DMS114 treated with DMSO at 0.1 percent for 48 hours (cell line): ENCODE measurements around the gene MDC1.
A peak's percentile ranks its signal among the peaks of the same experiment; 100 is the strongest.
"Not testable (repeated sequence)": the region's sequence is repeated elsewhere in the genome, so short reads cannot be mapped to it uniquely, and the experiment has no call there.

Experiments
- DNase-seq: peaks from one replicate; lab custom pipeline; 2025; ENCODE audit not compliant: unreplicated experiment; lab: John Stamatoyannopoulos, UW

The MDC1 gene

DNA sequence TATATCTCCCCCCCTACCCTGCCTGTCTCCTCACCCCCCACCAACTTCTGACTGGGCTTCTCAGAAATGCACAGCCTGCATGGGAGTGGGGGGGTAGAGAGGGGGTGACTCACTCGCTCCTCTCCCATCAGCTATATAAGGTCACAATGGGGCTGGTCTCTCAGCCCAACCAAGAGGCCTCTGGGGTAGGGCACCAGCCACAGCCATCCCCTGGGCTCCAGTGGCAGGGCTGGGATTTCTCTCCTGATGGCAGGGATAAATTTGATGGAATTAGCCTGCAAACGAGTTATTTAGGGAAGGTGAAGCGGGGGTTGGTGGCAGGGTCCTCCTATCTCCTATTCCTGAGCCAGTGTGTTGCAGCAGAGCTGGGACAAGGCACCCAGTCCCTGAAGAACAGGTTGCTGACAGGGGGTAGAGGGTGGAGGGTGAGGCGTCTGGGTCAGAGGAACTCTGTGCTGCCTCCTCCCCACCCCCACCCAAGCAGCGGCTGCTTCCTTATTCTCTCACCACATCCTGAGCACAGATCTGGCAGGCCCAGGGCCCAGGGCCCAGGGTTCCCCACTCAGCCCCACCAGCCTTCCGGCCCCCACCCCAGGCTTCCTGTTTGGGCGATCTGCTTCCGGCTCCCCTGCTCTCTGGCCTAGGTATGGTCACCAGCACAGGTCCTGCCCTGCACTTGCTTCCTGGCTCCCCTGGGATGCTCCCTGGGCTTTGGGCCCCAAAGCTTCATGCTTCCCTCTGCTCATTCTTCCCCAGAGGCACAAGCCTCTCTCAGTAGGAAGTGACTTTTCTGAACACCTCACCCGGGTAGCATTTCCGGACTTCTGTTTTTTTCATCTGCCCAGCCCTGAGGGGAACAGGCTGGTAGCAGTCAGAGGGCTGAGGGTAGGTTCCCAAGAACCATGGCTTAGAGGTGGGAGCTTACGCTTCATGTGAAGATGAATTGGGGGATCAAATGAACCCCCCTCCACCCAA is 34.7 kb downstream of the MDC1 start:
- DNase-seq, result no peak

GRCh38 chr6:30681766-30682142 is 35.3 kb downstream of the MDC1 start:
- no peak for DNase-seq

DNA sequence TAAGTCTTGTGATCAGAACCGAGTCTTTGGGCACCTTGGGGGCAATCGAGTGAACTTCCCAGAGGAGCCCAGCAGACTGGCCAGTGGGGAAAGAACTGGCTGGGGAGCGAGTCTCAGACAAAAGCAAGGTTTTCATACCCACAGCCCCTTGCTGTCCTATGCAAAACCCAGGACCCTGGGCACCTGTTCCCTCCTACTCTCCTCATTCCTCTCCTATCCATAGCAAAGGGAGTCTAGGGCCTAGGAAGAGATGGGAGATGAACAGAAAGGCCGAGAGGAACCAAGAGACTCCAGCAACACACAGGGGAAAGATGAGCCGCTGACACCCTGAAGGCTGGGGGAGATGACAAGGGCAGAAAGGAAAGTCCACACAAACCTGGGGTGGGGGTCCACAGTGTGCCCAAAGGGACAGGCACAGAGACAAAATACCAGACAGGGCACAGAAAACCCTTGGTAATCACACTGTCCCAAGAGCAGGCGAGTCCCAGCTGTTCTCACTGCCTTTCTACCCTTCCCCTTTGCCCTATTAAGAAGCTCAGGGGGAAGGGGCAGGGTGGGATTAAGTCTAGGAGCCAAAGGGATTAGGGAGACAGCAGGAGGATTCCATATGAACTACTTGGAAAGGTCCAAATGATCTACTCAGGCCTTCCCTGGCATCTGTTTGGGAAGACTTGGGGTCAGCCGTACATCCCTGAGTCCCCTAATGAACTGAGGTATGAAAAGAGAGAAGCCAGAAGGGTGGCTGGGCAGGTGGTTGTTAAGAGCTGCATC is 37.1 kb downstream of the MDC1 start:
- no peak for DNase-seq

DNA sequence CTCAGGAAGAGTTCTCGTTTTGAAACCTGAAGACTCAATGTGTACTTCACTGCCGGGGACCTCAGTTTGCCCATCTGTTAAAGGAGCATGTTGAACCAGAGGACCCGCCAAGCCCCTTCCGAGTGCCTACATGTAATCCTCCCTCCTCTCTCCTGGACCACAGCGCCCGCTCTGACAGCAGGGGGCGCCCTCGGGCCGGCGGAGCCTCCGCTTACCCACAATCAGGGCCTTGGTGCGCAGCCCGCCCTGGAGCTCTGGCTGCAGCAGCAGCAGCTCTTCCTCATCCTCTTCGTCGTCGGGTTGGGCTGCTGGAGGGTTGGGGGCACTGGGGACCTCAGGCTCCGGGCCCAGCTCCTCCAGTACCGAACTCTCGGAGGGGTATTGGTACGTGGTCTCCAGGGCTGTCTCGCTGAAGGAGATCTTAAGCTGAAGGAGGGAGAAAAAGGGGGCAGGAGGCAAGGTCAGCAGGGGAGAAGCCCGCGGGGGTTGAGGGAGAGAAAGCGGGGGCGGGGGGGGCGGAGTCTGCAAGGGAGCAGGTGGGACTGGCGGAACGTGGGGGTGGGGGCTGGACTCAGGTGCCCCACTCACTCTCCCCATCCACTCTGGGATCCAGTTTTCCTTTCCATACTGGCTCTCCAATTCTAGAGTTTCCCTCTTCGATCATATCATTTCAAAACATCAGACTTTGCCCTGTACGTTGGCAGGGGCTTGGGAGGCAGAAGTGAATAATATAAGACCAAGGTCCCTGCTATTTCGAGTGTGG is 37.9 kb downstream of the MDC1 start:
- peak; percentile 62 for DNase-seq

DNA sequence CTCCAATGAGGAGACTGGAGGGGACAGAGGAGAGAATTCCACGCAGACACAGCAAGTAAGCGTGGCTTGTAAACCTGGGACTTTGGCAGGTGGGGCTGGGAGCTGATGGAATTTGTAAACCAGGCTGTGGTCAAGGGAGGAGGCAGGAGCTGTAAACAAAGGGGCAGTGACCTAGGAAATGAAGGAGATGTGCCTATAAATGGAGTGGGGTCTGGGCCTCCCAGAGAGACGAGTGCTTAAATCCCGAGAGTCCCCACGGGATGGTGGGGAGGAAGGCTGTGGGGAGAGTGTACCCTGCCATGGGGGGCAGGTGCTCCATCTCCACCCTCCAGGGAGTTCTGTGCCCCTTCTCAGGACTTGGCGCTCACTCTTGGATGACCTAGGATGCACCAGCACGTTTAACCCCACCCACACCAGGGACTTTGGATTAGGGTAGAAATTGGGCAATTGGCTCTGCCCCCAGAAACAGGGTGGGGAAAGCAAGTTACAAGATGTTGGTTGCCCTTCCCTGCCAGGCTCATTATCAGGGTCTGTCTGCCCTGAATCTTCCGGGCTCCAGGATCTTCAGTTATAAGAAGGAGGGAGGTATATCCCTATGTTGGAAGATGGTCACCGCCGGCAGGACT is 40.3 kb downstream of the MDC1 start:
- no peak for DNase-seq

DNA sequence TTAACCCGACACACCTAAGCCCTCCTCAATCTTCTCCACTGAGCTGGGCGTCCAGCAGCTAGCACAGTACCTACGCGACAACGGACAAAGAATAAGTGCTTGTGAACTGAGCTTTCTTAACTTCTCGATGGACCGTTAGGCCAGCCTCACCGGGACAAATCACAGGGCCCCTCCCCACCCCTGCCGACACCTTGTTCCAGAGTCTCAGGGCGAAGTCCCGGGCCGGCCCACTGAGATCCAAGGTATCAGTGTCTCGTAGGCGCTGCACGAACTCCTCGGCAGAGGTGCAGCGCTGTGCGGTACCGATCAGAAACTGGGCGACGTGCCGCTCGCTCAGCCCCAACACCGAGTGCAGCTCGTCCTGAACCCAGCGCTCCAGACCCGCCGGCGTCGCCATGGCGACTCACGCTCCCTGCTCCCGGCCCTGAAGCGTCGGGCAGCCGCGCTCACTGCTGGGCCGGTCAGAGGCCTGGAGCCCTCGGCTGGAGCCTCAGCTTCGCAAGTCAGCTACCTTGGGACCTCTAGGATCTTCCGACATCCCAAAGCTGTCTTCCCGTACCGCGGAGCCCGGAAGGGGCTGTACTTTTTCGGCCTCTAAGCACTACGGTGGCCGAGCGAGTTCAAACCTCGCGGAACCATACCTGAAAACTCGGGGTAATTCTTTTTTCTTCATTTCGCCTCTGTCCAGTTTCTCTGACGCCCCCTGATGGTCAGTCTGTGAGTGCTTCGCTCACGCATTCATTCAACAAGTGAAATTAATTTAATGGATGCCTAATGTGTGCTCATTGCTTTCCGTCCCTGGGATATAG is 44.4 kb downstream of the MDC1 start, which contains the start of gene DHX16:
Gene DHX16, minus strand, starts transcription at position 562 of the 809 bp plus-strand sequence. Its CDS starts 165 bp downstream, at position 397.
- peak; percentile 97 for DNase-seq

DNA sequence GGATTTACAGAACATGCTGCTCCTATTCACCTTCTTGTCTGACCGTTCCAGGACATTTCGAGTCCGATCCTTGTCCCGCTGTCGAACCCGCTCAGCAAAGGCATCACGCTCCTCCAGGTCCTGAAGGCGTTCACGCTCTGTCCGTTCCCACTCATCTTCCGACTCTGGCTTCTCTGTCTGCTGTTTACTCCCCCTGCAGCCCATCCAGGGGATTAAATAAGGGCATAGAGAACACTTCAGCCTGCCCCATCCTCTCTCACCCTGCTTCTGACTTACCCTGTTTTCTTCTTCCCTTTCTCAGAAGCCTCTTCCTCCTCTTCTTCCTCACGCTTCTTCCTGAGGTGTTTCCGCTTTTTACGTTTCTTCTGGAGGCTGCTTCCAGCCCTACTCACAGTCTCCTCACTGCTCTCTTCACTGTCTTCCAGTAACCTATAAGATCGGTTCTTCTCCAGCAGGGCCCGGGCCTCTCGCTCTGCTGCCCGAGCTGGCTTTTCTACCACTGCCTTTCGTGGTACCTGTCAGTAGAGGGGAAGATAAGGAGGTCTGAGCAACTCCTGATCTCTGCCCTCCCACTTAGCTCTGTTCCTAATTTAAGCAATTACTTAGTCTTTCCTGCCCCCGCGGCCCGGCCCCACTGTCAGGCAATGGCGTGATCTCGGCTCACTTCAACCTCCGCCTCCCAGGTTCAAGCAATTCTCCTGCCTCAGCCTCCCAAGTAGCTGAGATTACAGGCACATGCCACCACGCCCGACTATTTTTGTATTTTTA is 46.1 kb downstream of the MDC1 start:
- DNase-seq, result peak; percentile 45

DNA sequence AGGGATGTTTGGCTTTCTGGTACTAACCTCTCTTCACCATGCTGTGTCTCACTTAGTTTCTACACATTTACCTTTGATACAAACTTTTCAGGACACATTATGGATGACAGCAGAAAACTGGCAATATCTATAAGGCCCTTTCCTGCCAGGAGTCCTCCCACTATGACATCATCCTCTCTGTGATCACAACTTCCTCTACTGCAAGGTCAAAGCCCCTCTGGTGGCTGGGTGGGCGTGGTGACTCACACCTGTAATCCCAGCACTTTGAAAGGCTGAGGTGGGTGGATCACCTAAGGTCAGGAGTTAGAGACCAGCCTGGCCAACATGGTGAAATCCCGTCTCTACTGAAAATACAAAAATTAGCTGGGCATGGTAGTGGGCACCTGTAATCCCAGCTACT is 50.8 kb downstream of the MDC1 start:
- DNase-seq, result not testable (repeated sequence)

DNA sequence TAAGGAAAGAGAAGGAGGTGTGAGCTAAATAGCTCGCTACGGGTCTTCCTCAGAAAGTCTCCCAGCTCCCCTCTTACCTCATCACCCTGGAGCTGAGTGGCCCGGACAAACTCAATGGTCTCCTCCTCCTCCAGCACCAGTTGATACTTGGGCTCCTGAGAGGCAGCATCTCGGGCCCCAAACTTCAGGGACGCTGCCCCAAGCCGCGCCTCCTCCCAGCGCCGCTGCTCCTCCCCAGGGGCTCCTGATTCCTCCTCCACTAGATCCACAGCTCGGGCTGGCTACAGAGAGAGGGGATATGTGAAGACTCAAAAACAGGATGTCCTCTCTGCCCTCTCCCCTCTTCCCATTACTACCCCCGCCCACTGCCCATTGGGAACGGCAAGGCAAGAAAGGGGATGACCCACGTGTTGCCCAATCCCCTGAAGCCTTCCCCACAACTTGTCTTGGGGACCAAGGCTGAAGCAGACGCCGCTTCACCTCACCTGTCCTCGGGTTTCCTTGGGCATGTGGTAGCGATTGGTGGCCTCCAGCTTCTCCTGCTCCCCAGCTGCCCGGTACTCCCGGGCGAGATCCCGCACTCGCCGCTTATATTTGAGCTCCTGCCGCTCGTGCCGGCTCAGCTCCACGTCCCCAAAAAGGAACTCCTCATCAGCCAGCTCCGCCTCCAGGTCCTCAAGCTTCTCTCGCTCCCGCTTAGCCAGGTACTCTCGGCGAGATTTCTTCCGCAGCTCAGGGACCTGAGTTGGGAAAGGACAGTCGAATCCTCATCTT is 51.9 kb downstream of the MDC1 start:
- DNase-seq, result no peak

DNA sequence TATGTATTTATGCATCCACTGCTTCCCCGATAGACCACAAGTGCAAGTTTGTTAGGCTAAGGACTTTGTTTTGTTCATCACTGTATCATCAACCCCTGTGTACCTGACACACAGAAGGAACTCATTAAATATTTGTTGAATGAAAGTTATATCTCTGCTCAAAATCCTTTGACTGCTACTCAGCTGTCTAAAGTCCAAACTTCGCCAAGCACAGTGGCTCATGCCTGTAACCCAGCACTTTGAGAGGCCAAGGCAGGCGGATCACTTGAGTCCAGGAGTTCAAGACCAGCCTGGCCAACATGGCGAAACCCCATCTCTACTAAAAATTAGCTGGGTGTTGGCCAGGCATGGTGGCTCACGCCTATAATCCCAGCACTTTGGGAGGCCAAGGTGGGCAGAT is 59.2 kb downstream of the MDC1 start:
- DNase-seq, result not testable (repeated sequence)

DNA sequence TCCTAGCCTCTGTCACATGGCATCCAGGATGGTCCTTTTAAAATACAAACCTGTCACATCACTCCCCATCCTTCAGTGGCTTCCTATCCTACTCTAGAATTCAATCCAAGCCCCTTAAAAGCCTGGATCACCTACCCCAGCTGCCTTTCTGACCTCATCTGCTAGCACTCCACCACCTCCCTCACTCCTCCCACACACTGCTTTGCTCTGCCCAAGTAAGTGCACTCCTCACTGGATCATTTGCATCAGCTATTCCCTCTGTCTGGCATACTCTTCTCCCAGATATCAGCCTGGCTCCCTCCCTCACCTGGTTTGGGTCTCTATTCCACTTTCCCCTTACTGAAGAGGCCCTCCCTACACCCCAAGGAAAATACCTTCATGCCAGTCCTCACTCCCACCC is 59.6 kb downstream of the MDC1 start:
- DNase-seq, result no peak

DNA sequence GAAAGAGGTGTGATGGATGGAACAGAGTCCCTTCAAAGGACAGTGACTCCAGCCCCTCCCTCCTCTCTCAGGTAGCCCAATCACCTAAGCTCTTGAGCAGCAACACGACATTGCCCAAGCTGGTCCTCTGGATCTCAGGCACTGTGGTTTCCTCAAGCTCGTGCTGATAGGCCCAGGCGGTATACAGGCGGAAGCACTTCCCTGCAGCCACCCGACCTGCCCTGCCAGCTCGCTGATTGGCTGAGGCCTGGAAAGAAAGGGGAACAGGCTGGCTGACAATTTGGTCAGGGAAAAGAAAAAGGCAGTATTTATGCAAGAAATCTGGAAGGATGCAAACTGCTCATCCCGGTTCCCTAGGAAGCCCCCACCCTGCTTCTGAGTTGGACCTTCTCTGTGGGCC is 60.6 kb downstream of the MDC1 start:
- DNase-seq, result no peak

GRCh38 chr6:30655743-30656094 is 61.4 kb downstream of the MDC1 start:
- DNase-seq, result no peak

DNA sequence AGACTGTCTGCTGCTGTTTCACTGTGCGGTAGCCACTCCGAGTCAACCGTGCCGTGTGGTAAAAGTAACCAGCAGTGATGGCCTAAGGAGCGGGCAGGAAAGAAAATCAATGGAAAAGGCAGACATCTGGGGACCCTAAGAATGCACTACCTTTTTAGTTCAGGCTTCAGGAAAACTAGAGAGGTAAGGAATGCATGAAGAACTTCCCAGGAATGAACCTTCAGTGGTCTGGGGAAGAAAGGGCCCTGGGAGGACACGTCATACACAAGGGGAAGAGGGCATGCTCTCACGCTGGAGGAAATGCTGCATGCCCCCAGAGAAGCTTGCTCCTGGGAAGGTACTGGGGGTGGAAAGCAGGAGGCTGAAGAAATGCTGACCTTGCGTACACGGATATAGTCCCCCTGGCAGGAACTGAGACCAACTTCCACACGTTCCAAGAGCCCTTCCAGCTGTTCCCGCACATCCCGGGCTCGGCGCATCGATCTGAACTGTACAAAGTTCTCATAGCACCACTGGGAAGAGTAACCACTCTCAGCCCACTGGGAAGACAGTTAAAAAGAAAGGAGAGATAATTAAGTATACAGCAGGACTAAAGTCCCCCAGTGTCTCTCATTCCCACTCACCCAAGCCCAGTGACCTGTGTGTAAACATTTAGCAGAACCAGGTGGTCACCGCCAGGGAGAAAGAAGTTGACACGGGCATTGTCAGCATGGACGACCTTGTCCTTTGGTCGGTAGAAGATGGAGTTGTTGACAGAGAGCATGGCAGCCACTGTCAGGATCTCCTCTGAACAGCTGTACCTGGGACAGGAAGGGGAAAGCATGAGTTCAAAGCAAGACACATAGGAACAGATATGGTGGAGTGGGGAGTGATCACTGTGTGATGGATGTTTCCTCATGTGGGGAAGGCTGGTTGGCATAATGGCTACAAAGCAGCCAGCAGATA is 62.0 kb downstream of the MDC1 start:
- DNase-seq, result no peak

- DNase-seq, result no peak
These were observed 65.9 kb downstream of the MDC1 start for GRCh38 chr6:30651143-30651542.
